GM12864 (cell line): ENCODE results near the gene MAN2B1.

Experiments
- DNase-seq: peaks from one replicate; pipeline ENCODE4 v3.0.0-alpha.2; 2011; ENCODE audit warnings: low read depth
- H3K4me3 ChIP-seq: 2 replicates; pipeline ENCODE4 v1.5.1; 2011; ENCODE audit warnings: mild to moderate bottlenecking, low read depth, low read length, control low read depth
- CTCF ChIP-seq: IDR thresholded peaks from 2 replicates; pipeline ENCODE4 v1.5.1; 2011; ENCODE audit warnings: low read depth, mild to moderate bottlenecking, moderate library complexity, low read length, control low read depth, inconsistent platforms; ENCODE audit errors: missing control alignments

Gene MAN2B1

GRCh38 chr19:12657966-12658365 is 8.6 kb downstream of the MAN2B1 start:
- DNase-seq = no peak
- no peak for TF ChIP-seq CTCF
- no peak overlapping the region for H3K4me3 ChIP-seq

DNA sequence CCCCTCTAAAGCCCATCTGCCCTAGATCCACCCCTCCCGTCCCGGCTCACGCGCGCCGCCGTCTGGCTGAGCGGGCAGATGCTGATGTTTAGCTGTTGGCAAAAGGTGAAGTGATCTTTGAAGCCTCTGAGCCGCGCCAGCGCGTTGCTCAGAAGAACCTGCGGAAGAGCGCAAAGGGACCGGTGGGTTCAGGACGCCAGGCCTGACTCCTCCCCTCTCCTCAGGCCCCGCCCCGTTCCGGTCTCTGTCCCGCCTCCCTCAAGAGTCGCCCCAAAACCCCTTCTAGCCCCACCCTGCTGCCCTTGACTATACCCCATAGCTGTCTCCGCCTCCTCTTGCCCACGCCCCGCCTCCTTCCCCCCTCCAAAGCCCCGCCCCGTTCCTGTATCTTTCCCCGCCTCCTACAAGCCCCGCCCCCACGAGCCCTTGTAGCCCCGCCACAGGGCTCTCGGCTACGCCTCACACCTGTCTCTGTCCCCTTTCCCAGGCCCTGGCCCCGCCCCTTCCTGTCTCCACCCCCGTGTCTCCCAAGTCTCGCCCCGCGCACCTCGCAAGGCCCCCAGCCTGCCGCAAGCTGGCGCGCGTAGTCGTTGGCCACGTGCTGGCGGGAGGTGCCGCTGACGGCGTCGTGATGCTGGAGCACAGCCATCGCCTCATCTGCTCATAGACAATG is 9.5 kb downstream of the MAN2B1 start:
- no peak for TF ChIP-seq CTCF
- no peak overlapping the region for H3K4me3 ChIP-seq
- DNase-seq = no peak

DNA sequence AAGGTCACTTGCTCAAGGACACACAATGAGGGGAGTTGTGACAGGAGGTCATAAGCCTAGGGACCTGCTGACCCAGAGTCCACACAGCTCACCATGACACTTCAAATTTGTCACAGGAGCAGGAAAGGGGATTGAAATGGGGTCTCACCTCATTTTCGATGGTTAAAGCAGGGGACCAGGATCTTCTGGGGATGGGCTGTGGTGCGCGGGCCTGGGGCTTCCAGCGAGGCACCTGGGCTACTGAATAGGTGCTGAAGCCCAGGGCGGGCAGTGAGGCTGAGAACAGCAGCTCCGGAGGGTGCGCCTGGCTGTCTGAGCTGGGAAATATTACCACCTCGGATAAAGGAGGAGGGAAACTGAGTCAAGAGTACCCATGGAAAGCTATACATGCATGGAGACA is 11.0 kb downstream of the MAN2B1 start:
- TF ChIP-seq CTCF = no peak
- H3K4me3 ChIP-seq = no peak overlapping the region
- DNase-seq = no peak

DNA sequence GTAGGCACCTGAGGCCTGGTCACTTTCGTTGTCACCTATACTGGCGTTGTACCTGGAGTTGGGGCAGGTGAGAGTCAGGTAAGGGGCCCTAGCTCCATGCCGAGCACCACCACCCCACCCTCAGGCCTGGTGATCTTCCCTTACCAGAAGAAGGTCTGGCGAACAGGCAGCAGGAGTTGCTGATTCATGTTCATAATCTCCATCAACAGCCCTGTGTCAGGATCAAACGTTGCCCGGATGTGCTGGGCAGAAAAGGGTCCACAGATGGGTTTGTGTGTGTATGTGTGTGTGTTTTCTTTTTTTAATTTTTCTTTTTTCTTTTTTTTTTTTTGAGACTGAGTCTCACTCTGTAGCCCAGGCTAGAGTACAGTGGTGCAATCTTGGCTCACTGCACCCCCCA is 14.3 kb downstream of the MAN2B1 start:
- no peak for TF ChIP-seq CTCF
- no peak for DNase-seq
- H3K4me3 ChIP-seq = no peak overlapping the region

GRCh38 chr19:12649941-12650340 is 16.6 kb downstream of the MAN2B1 start:
- no peak for DNase-seq
- no peak for TF ChIP-seq CTCF

GRCh38 chr19:12648088-12648487 is 18.5 kb downstream of the MAN2B1 start:
- no peak for TF ChIP-seq CTCF
- H3K4me3 ChIP-seq = no peak overlapping the region
- DNase-seq = no peak

More at GRCh38 chr19:12649941-12650340, 16.6 kb downstream of the MAN2B1 start:
- H3K4me3 ChIP-seq = no peak overlapping the region

DNA sequence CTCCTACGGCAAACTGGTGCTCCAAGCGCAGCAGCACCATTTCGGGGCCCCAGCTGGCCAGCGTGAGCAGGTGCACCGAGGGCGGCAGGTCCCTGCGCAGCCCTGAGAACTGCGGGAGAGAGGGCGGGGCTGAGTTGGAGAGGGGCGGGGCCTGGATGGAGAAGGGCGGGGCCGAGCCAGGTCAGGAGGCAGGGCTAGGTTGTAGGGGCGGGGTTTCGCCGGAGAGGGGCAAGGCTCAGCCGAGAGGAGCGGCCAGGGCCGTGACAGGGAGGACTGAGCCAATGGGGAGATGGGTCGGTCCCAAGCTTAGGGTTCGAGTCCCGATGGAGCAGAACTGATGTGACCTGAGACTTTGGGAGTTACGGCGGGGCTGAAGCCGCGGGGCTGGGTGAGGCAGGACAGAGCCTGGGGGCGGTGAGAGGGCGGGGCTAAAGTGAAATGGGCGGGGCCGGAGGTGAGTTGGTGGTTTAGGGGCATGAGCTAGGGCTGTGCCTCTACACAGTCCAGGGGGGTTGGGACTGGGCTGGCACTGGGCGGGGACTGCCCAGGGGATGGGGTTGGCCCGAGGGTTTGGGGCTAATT is 19.0 kb downstream of the MAN2B1 start:
- TF ChIP-seq CTCF = no peak
- DNase-seq = no peak
- no peak overlapping the region for H3K4me3 ChIP-seq
